ENCODE measurements around the gene ETFB.
A peak's percentile ranks its signal among the peaks of the same experiment; 100 is the strongest.

The ETFB gene

DNA sequence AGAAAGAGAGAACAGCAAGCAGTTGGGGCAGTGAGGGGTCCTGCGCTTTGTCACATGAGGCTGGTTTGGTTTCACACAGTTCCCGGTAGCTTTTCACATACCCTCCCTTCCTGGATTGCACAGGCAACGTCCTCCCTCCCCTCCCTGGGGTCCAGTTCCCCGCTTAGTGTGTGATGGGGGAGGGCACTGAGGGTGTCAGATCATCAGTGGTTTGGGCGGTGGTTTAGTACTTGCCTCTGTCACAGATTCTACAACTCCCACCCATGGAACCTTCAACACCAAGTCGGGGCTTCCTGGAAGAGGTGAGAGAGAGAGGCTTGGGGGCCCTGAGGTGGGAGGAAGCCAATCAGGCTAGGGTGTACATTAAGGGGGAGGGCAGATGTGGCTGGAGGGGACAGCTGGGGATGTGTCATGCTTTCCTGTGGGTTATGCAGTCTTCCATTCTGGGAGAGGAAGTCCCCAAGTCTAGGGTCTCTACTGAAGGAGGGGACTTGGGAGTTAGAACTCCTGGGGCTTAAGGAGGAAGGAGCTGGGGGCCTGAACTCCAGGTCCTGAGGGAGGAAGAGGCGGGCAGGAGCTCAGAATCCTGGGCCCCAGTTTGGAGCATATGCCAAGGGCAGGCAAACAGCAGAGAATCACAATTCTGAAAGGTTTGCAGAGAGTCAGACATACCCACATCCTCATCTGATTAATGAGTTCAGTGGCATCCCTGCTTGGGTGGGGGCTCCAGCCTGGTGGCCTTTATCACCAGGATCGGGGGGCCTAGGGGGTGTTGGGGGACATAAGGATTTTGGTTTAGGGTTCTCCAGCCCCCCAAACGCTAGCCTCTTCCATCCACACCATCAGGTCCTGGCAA, 6.7 kb upstream of the ETFB start, which contains the start of gene NKG7:
NKG7 (minus strand) TSS at position 6 of the 856 bp plus-strand sequence. CDS start 119 bp downstream, outside the sequence.
- DNase-seq (ENCODE audit: low read depth in 2 of 2): peak; percentile 78 to 91

DNA sequence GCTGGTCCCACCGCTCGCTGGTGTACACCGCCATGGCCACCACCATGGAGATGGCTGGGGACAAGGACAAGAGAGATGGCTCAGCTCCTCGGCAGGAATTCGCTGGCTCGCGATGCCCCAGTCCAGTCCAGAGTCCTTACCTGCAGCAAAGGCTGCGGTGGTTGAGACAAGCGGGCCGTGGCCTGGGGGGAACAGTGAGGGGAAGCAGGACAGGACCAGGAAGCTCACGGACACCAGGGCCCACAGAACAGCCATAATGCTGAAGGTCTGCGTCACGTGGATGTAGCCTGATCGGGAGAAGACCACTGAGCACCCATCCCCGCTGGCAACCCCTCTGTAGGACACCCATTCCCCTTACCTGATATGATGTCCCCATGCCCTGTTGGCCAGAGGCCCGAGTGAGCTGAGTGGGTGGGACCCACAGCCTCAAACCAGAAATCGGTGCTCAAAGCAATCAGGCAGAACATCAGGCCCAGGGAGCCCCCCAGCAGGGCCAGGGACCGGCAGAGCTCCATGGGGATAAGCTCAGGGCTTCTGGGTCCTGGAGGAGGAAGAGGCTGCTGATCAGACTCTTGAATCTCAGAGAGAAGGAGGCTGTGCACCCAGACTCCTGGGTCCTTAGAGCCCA, 5.9 kb upstream of the ETFB start:
- DNase-seq (ENCODE audit: low read depth in 2 of 2): no peak

DNA sequence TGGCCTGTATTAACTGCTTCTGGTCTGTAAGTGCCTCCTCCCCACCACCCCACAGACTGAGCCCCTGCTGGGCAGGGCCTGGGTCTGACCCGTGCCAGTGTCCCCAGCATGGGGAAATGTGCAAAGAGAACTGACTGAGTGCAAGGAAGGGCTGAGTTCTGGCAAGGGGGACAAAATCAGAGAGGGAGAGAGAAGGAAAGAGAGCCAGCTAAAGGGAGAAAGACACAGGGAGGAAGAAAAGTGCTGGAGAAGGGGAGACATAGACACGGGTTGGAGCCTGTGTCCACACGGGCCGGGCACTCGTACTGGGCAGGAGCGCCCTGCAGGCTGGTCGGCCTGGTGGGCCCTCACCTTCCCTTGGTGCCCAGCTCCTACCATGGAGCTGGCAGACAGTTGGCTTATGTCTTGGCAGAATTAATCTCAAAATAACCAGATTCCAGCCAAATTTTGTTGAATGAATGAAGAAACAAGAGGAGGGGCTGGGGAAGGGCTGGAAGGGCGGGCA, 5.0 kb upstream of the ETFB start:
- no peak for DNase-seq (ENCODE audit: low read depth in 2 of 2)

DNA sequence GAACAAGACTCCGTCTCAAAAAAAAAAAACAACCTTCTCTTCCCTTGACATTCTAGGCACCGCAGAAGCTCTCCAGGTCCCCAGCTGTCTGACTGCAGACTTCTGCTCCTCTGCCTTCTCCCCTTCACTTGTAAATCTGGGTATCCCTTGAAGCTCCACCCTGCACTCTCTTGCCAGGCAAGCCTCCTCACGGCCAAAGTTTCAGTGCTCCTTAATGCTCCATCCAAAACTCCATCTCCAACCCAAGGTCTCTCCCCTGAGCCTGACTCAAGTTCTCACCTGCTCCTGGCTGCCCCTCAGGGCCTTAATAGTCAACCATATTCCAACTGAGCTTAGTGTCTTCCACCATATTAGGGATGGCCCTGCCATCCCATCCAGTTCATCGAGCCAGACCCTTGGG, 4.0 kb upstream of the ETFB start:
- DNase-seq (ENCODE audit: low read depth in 2 of 2): no peak

GRCh38 chr19:51368366-51369282, 2.4 kb upstream of the ETFB start, which contains the start of gene CLDND2:
CLDND2 (minus strand) TSS chr19:51369003; CDS start chr19:51368577, 426 bp downstream.
- no peak for DNase-seq (ENCODE audit: low read depth in 2 of 2)

- peak; percentile 96 for DNase-seq (ENCODE audit: low read depth in 2 of 2)
These were observed 1.6 kb upstream of the ETFB start for GRCh38 chr19:51367565-51368365.

DNA sequence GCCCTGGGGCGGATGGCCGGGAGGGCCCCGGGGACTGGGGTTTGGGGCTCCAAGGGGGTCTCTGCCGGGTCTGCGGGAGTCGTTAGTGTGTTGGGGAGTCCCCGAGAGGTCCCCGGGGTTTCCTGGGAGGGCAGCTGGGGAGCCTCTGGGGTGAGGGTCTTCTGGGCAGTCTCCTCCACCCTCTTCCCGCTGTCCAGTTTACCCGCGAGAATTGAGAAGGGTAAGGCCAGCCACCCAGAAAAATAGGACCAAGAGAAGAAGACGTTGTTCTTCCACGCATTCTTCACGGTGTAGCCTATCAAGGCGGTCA, 1.0 kb upstream of the ETFB start:
- DNase-seq (ENCODE audit: low read depth in 2 of 2): no peak

- DNase-seq (ENCODE audit: low read depth in 2 of 2): peak; percentile 78 to 87
These were observed 434 bp upstream of the ETFB start for GRCh38 chr19:51366389-51367254.

GRCh38 chr19:51365211-51365964, 800 bp downstream of the ETFB start:
- no peak for DNase-seq (ENCODE audit: low read depth in 2 of 2)

DNA sequence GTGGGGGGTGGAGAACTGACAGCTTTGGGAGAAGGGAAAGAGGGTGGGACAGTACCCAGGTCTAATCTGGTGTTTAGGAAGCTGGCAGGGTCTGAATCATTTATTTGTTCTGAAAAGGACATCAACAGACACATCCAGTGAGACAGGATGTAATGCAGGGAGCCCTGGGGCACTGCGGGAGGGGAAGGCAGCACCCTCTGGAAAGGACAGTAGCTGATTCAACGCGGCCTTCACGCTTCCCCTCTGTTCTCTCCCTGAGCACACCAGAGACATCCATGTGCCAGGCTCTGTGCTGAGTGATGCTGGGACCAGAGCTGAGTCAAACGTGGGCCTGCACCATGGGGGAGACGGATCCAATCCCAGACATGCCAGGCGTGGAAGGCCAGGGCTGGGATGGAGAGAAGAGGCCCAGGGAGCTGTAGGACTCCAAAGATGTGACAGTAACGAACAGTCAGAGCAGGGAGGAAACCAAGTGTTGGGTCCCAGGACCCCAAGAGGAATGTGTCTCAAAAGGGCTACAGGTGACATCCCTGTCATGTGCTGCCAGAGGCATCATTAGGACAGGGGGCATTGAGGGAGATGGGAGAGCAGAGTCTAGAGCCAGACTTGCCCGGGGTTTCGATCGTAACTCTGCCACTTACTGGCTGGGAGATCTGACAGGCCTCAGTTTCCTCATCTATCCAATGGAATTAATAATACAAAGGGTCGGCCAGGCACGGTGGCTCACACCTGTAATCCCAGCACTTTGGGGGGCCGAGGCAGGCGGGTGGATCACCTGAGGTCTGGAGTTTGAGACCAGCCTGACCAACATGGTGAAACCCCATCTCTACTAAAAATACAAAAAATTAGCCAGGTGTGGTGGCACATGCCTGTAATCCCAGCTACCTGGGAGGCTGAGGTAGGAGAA, 1.7 kb downstream of the ETFB start:
- no peak for DNase-seq (ENCODE audit: low read depth in 2 of 2)

- no peak for DNase-seq (ENCODE audit: low read depth in 2 of 2)
These were observed 4.9 kb downstream of the ETFB start for GRCh38 chr19:51361239-51361638.

GRCh38 chr19:51359294-51359693, 6.9 kb downstream of the ETFB start:
- DNase-seq (ENCODE audit: low read depth in 2 of 2): no peak

DNA sequence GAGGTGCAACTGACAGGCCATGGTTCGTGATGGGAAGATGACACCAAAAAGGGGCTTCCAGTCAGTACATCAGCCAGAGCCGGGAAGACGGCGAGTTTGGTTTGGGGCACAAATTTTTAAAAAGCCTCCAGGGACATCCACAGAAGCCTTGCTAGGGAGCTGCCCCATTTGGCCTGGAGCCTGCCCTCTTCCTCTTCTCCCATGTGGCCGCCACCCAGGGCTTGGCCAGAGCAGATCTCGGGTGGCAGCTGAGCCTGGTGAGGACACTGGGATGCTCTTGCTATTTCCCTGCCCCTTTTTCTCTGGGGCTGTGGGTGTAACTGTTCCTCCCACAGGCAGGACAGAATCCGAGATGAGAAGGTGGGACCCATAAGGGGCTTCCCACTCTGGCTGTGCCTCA, 8.2 kb downstream of the ETFB start:
- DNase-seq (ENCODE audit: low read depth in 2 of 2): no peak

DNA sequence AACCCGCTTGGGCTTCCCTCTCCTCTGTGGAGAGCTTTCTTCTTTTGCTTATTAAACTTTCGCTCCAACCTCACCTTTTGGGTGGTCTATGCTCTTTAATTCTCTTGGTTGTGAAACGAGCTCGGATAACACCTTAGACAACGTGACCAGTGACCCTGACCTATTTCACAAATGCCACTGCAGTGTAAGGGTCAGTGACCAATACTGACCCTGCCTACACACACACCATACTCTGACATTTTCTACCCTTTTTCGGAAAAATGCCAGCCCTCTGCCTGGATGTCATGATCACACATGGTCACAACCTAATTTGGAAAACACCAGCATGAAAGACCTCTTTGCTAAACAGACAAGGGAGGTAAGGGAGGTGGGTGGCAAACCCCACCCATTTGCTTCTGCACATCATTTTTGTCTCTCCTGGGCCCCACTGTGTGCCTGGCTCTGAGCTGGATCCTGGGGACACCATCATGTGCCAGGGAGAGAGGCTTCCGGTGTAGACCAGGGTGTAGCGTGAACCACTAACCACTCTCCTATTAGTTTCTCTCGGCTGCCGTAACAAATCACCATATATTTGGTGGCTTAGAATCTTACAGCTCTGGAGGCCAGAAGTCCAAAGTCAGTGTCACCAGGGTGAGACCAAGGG, 9.9 kb downstream of the ETFB start:
- no peak for DNase-seq (ENCODE audit: low read depth in 2 of 2)

GRCh38 chr19:51354742-51355148, 11.4 kb downstream of the ETFB start:
- DNase-seq (ENCODE audit: low read depth in 2 of 2): no peak

GRCh38 chr19:51354103-51354741, 12.0 kb downstream of the ETFB start:
- no peak for DNase-seq (ENCODE audit: low read depth in 2 of 2)

DNA sequence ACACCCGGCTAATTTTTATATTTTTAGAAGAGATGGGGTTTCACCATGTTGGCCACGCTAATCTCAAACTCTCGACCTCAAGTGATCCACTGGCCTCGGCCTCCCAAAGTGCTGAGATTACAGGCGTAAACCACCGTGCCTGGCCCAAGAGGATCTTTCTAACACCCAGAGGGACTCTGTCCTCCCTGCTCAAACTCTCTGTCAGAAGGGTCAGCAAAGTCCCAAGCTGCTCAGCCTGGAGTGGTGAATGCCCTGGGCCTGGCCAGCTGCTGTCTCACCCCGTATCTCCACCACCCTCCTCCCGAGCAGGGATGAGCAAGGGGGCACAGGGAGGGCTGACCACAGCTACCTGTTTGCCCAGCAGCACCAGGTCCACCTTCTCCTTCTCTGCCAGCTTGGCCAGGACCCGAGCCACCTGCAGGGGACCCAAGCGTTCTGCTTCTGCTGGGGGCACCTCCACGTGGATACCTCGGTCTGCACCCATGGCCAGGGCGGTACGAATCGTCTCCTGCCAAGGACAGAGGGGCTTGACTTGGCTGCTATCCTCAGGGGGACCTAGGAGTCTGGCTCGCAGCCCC, 13.3 kb downstream of the ETFB start:
- DNase-seq (ENCODE audit: low read depth in 2 of 2): no peak

Measured in stimulated activated CD8-positive, alpha-beta memory T cell treated with anti-CD3 and anti-CD28 coated beads, Interleukin-15, amount 100 ng/mL, for 4 hours (primary cell).